Heart left ventricle (tissue), 13 donors: ENCODE data around the gene TPSAB1.

Experiments
- CTCF ChIP-seq, 12 donors: fragments of 200-600 bp; sonication (generic) in 4 of 12; IDR thresholded peaks; one replicate each; pipeline versions ENCODE4 v1.5.0 to v1.8.0; 2018 to 2022; ENCODE audit warnings: antibody characterized with exemption in 12 of 12, mild to moderate bottlenecking in 5 of 12
- POLR2A ChIP-seq, 2 donors: fragments of 450-650 bp; IDR thresholded peaks; one replicate each; pipeline ENCODE4 v1.6.1; 2017; ENCODE audit warnings: antibody characterized with exemption in 2 of 2, mild to moderate bottlenecking in 2 of 2, moderate library complexity in 2 of 2
- donor health status: ischemic (EF 13 %, LVEDD 7.1; RV severe dilation, severe dysfunction).
- donor health status: DM: no; HTN: yes; CAD: no.
- donor health status: DM: no; HTN: no; CAD: no.
- donor health status: ischemic (EF 25% LVEDD 6.9; RV normal size, moderate dysfunction).
- donor health status: ischemic (EF 25% LVEDD 5.7; RV mildly dilated, moderate dysfunction).
- donor health status: ischemic (EF 35%, LVEDD 5.7; RV mildly dilated, moderate dysfunction).
- donor health status: nonischemic (EF 11% LVEDD 7.7; RV severe dilation, severe dysfunction).
- donor health status: DM: yes; HTN: yes; CAD: no.
- donor health status: PGD.
- donor health status: ischemic (EF 29% LVEDD 5.4; RV normal size, mild dysfunction).
- donor health status: nonischemic (EF 23%, LVEDD 6.1; RV moderate dilation, normal function).

- TF ChIP-seq CTCF (IDR thresholded peaks at IDR 0.05), result no peak
- TF ChIP-seq POLR2A (IDR thresholded peaks at IDR 0.05), result no peak
Observed at GRCh38 chr16:1276580-1276878, 36.0 kb downstream of the TPSAB1 start.
